GM12801 (cell line): ENCODE data around the gene AIDA.

Experiments
- CTCF ChIP-seq: IDR thresholded peaks from one replicate; pipeline ENCODE4 v1.5.1; 2011; ENCODE audit warnings: control low read depth; ENCODE audit not compliant: insufficient read length; ENCODE audit errors: extremely low read depth

Gene AIDA

GRCh38 chr1:222712253-222713090, at the start of gene AIDA, which contains the start of gene BROX:
AIDA (minus strand) TSS chr1:222712491; CDS start chr1:222712317, 174 bp downstream.
BROX (plus strand) TSS chr1:222712564; CDS start chr1:222715700, 3,136 bp downstream.
- no peak for TF ChIP-seq CTCF

GRCh38 chr1:222761083-222761482, 48.8 kb upstream of the AIDA start:
- TF ChIP-seq CTCF: no peak

- no peak for TF ChIP-seq CTCF
These were observed 47.3 kb upstream of the AIDA start for GRCh38 chr1:222759451-222760035.

GRCh38 chr1:222757646-222758268, 45.5 kb upstream of the AIDA start:
- no peak for TF ChIP-seq CTCF

GRCh38 chr1:222754366-222755139, 42.3 kb upstream of the AIDA start:
- no peak for TF ChIP-seq CTCF

GRCh38 chr1:222751255-222751654, 39.0 kb upstream of the AIDA start:
- no peak for TF ChIP-seq CTCF

- TF ChIP-seq CTCF: no peak
These were observed 38.4 kb upstream of the AIDA start for GRCh38 chr1:222750651-222751050.
